SK-N-SH treated with all-trans-retinoic acid at 6 μM for 48 hours (cell line): ENCODE data around the gene SUCO.

Experiments used
- ATAC-seq: fragments of 200-7000 bp; cut with Tn5 transposase; 3 replicates; pipeline ENCODE4 v1.9.1; 2020; ENCODE audit warnings: mild to moderate bottlenecking, moderate library complexity
- ARNTL ChIP-seq: fragments of 450-650 bp; formaldehyde crosslinking; IDR thresholded peaks from 2 replicates; pipeline ENCODE4 v1.5.0; 2020; ENCODE audit warnings: low read depth, mild to moderate bottlenecking, moderate library complexity, borderline replicate concordance
- BACH2 ChIP-seq: fragments of 250-450 bp; sonication (Bioruptor Pico); IDR thresholded peaks from 2 replicates; pipeline ENCODE4 v1.9.0; 2021; ENCODE audit warnings: mild to moderate bottlenecking, borderline replicate concordance
- CREB5 ChIP-seq: fragments of 250-450 bp; sonication (Bioruptor Pico); IDR thresholded peaks from 2 replicates; pipeline ENCODE4 v1.5.1; 2020; ENCODE audit warnings: low read depth, mild to moderate bottlenecking, moderate library complexity
- CSDC2 ChIP-seq: fragments of 250-450 bp; sonication (Bioruptor Pico); IDR thresholded peaks from 2 replicates; pipeline ENCODE4 v1.5.0; 2020; ENCODE audit warnings: mild to moderate bottlenecking, moderate library complexity
- CSRNP3 ChIP-seq: fragments of 250-450 bp; sonication (Bioruptor Pico); IDR thresholded peaks from 2 replicates; pipeline ENCODE4 v1.5.1; 2021; ENCODE audit warnings: mild to moderate bottlenecking, moderate library complexity
- ESRRG ChIP-seq: fragments of 250-450 bp; sonication (Bioruptor Pico); IDR thresholded peaks from 2 replicates; pipeline ENCODE4 v1.6.1; 2021; ENCODE audit warnings: mild to moderate bottlenecking
- GLIS3 ChIP-seq: fragments of 250-450 bp; sonication (Bioruptor Pico); IDR thresholded peaks from 2 replicates; pipeline ENCODE4 v1.5.0; 2020; ENCODE audit warnings: mild to moderate bottlenecking, moderate library complexity
- ISL1 ChIP-seq: fragments of 250-450 bp; sonication (Bioruptor Pico); IDR thresholded peaks from 2 replicates; pipeline ENCODE4 v2.1.2; 2022; ENCODE audit warnings: mild to moderate bottlenecking, moderate library complexity
- OSR1 ChIP-seq: fragments of 250-450 bp; sonication (Bioruptor Pico); IDR thresholded peaks from 2 replicates; pipeline ENCODE4 v1.8.0; 2022; ENCODE audit warnings: moderate library complexity, mild to moderate bottlenecking, inconsistent platforms
- PATZ1 ChIP-seq: fragments of 250-450 bp; sonication (Bioruptor Pico); IDR thresholded peaks from 2 replicates; pipeline ENCODE4 v1.8.0; 2020; ENCODE audit warnings: mild to moderate bottlenecking, moderate library complexity, borderline replicate concordance
- POU6F1 ChIP-seq: fragments of 250-450 bp; sonication (Bioruptor Pico); IDR thresholded peaks from 2 replicates; pipeline ENCODE4 v1.8.0; 2021; ENCODE audit warnings: low read depth, mild to moderate bottlenecking, moderate library complexity, borderline replicate concordance
- PPARA ChIP-seq: fragments of 250-450 bp; sonication (Bioruptor Pico); IDR thresholded peaks from 2 replicates; pipeline ENCODE4 v1.5.0; 2020; ENCODE audit warnings: mild to moderate bottlenecking, borderline replicate concordance
- RARB ChIP-seq: fragments of 250-450 bp; sonication (Bioruptor Pico); IDR thresholded peaks from 2 replicates; pipeline ENCODE4 v1.8.0; 2021; ENCODE audit warnings: mild to moderate bottlenecking, moderate library complexity
- SNAI2 ChIP-seq: fragments of 250-450 bp; sonication (Bioruptor Pico); IDR thresholded peaks from 2 replicates; pipeline ENCODE4 v1.5.0; 2020; ENCODE audit warnings: mild to moderate bottlenecking, moderate library complexity
- TOX ChIP-seq: fragments of 250-450 bp; sonication (Bioruptor Pico); IDR thresholded peaks from 2 replicates; pipeline ENCODE4 v1.8.0; 2021; ENCODE audit warnings: mild to moderate bottlenecking, moderate library complexity, borderline replicate concordance
- TSHZ2 ChIP-seq: fragments of 250-450 bp; sonication (Bioruptor Pico); IDR thresholded peaks from 2 replicates; pipeline ENCODE4 v1.5.0; 2020; ENCODE audit warnings: mild to moderate bottlenecking, moderate library complexity
- ZC3H10 ChIP-seq: fragments of 250-450 bp; sonication (Bioruptor Pico); IDR thresholded peaks from 2 replicates; pipeline ENCODE4 v1.5.1; 2021; ENCODE audit warnings: mild to moderate bottlenecking, moderate library complexity
- ZFP3 ChIP-seq: fragments of 250-450 bp; sonication (Bioruptor Pico); IDR thresholded peaks from 2 replicates; pipeline ENCODE4 v1.5.0; 2020; ENCODE audit warnings: mild to moderate bottlenecking, moderate library complexity
- ZFP30 ChIP-seq: fragments of 450-650 bp; formaldehyde crosslinking; IDR thresholded peaks from 2 replicates; pipeline ENCODE4 v1.5.0; 2022; ENCODE audit warnings: mild to moderate bottlenecking, moderate library complexity
- ZNF565 ChIP-seq: fragments of 450-650 bp; formaldehyde crosslinking; conservative IDR thresholded peaks from 2 replicates; pipeline ENCODE4 v1.5.0; 2020; ENCODE audit warnings: low read depth, mild to moderate bottlenecking, moderate library complexity
- ZNF70 ChIP-seq: fragments of 450-650 bp; formaldehyde crosslinking; IDR thresholded peaks from 2 replicates; pipeline ENCODE4 v1.5.0; 2020; ENCODE audit warnings: mild to moderate bottlenecking, moderate library complexity
- ZNF8 ChIP-seq: fragments of 450-650 bp; formaldehyde crosslinking; IDR thresholded peaks from 2 replicates; pipeline ENCODE4 v1.5.0; 2020; ENCODE audit warnings: mild to moderate bottlenecking, moderate library complexity

The SUCO gene

GRCh38 chr1:172510479-172510878 lies 22.5 kb upstream of the SUCO start (continued):
- TF ChIP-seq CSRNP3 (CRISPR knock-in tag) (no peak), RARB (CRISPR knock-in tag) (no peak), CREB5 (CRISPR knock-in tag) (no peak), OSR1 (CRISPR knock-in tag) (no peak), GLIS3 (CRISPR knock-in tag) (no peak), ZFP3 (no peak), PATZ1 (CRISPR knock-in tag) (no peak), ARNTL (no peak), SNAI2 (CRISPR knock-in tag) (no peak)

- no peak for TF ChIP-seq ZNF8
- TF ChIP-seq ZFP30 = no peak
- TF ChIP-seq ZC3H10 (CRISPR knock-in tag) = no peak
- no peak for TF ChIP-seq PPARA
- no peak for TF ChIP-seq TOX (CRISPR knock-in tag)
- no peak for TF ChIP-seq OSR1 (CRISPR knock-in tag)
- TF ChIP-seq ZNF70 (CRISPR knock-in tag) = no peak
- no peak for TF ChIP-seq BACH2
- TF ChIP-seq ARNTL = no peak
- TF ChIP-seq POU6F1 (CRISPR knock-in tag) = no peak
- TF ChIP-seq ISL1 = no peak
- TF ChIP-seq CSDC2 (CRISPR knock-in tag) = no peak
- TF ChIP-seq ESRRG (CRISPR knock-in tag) = no peak
- TF ChIP-seq PATZ1 (CRISPR knock-in tag) = no peak
- TF ChIP-seq RARB (CRISPR knock-in tag) = no peak
- no peak for TF ChIP-seq CREB5 (CRISPR knock-in tag)
- no peak for TF ChIP-seq ZFP3
- TF ChIP-seq ZNF565 (CRISPR knock-in tag) = no peak
- ATAC-seq = no peak
These were observed 20.4 kb upstream of the SUCO start for GRCh38 chr1:172512591-172512990.

- TF ChIP-seq ISL1 = no peak
- TF ChIP-seq SNAI2 (CRISPR knock-in tag) = no peak
- TF ChIP-seq TOX (CRISPR knock-in tag) = no peak
- no peak for TF ChIP-seq POU6F1 (CRISPR knock-in tag)
- no peak for TF ChIP-seq TSHZ2 (CRISPR knock-in tag)
- TF ChIP-seq BACH2 = no peak
- no peak for ATAC-seq
These were observed 19.5 kb upstream of the SUCO start for GRCh38 chr1:172513479-172513878.
